ENCODE results near the gene CLEC2A. TPM values are rescaled to one million over a fixed set of nuclear protein-coding genes. Genes with fewer than 3 reads are reported as not detected.

Gene CLEC2A
- total RNA-seq, 1 experiment from 2014 or later: not detected

DNA sequence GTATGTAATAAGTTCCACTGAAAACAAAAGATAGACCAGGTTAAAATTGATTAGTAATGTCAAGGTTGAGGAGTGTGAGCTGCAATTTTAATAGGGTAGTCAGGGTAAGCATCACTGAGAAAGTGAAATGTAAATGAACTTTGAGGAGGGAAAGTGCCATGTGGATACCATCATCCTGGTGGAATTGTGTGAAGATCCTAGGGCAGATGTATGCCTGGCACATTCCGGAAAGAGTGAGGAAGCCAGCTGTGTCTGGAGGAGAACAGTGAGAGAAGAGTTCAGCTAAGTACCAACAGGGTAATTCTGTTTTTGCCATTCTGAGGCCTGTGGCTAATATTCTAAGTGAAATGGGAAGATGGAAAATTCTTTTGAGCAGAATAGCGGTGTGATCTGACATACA lies 2.9 kb upstream of the CLEC2A start:
- CTCF ChIA-PET: no interaction called here
- Histone ChIP-seq H3K27ac (ENCODE audit: low read length) (no peak overlapping the region), H3K27me3 (ENCODE audit: control insufficient read depth, insufficient read depth, low read length) (no peaks in the 10 kb centered on the region), H3K9me3 (ENCODE audit: control insufficient read depth, insufficient read depth, low read depth, low read length) (no peaks in the 10 kb centered on the region), H3K36me3 (ENCODE audit: control insufficient read depth, insufficient read depth, low read length) (no peaks in the 10 kb centered on the region), H3K4me1 (ENCODE audit: control insufficient read depth, insufficient read depth, low read length) (no peaks in the 10 kb centered on the region), H3K4me3 (ENCODE audit: low read depth in 2 of 2, low read length in 2 of 2) (no peak overlapping the region)
- POLR2A ChIA-PET: no interaction called here
- BruUV-seq (replicated peaks): no TSS peak
- no peak for ATAC-seq
- in situ Hi-C loops (cut with HindIII; ENCODE audit: low pct_unique_long_range_greater_than_20kb, low sequenced_read_pairs) (no loop called here), intact Hi-C loops (cut with micrococcal nuclease; ENCODE audit: unreplicated experiment) (no loop called here)
- TF ChIP-seq, protein P1, sequence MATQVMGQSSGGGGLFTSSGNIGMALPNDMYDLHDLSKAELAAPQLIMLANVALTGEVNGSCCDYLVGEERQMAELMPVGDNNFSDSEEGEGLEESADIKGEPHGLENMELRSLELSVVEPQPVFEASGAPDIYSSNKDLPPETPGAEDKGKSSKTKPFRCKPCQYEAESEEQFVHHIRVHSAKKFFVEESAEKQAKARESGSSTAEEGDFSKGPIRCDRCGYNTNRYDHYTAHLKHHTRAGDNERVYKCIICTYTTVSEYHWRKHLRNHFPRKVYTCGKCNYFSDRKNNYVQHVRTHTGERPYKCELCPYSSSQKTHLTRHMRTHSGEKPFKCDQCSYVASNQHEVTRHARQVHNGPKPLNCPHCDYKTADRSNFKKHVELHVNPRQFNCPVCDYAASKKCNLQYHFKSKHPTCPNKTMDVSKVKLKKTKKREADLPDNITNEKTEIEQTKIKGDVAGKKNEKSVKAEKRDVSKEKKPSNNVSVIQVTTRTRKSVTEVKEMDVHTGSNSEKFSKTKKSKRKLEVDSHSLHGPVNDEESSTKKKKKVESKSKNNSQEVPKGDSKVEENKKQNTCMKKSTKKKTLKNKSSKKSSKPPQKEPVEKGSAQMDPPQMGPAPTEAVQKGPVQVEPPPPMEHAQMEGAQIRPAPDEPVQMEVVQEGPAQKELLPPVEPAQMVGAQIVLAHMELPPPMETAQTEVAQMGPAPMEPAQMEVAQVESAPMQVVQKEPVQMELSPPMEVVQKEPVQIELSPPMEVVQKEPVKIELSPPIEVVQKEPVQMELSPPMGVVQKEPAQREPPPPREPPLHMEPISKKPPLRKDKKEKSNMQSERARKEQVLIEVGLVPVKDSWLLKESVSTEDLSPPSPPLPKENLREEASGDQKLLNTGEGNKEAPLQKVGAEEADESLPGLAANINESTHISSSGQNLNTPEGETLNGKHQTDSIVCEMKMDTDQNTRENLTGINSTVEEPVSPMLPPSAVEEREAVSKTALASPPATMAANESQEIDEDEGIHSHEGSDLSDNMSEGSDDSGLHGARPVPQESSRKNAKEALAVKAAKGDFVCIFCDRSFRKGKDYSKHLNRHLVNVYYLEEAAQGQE (IDR thresholded peaks at IDR 0.05; ENCODE audit: insufficient read depth in 1 of 2, low read depth in 2 of 2, low read length in 1 of 2): no peak
- TF ChIP-seq, protein P2, sequence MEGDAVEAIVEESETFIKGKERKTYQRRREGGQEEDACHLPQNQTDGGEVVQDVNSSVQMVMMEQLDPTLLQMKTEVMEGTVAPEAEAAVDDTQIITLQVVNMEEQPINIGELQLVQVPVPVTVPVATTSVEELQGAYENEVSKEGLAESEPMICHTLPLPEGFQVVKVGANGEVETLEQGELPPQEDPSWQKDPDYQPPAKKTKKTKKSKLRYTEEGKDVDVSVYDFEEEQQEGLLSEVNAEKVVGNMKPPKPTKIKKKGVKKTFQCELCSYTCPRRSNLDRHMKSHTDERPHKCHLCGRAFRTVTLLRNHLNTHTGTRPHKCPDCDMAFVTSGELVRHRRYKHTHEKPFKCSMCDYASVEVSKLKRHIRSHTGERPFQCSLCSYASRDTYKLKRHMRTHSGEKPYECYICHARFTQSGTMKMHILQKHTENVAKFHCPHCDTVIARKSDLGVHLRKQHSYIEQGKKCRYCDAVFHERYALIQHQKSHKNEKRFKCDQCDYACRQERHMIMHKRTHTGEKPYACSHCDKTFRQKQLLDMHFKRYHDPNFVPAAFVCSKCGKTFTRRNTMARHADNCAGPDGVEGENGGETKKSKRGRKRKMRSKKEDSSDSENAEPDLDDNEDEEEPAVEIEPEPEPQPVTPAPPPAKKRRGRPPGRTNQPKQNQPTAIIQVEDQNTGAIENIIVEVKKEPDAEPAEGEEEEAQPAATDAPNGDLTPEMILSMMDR (IDR thresholded peaks at IDR 0.05): no peak
- no peak for TF ChIP-seq TCF7L2 (IDR thresholded peaks at IDR 0.05; ENCODE audit: low read depth, low read length)
- no peak for TF ChIP-seq POLR2AphosphoS5 (IDR thresholded peaks at IDR 0.05; ENCODE audit: low read depth, low read length)
- no peak for TF ChIP-seq SIN3A (IDR thresholded peaks at IDR 0.05; ENCODE audit: borderline replicate concordance, insufficient read depth, low read depth, low read length)
- no peak for DNase-seq (ENCODE audit: low read depth, low spot score)

DNA sequence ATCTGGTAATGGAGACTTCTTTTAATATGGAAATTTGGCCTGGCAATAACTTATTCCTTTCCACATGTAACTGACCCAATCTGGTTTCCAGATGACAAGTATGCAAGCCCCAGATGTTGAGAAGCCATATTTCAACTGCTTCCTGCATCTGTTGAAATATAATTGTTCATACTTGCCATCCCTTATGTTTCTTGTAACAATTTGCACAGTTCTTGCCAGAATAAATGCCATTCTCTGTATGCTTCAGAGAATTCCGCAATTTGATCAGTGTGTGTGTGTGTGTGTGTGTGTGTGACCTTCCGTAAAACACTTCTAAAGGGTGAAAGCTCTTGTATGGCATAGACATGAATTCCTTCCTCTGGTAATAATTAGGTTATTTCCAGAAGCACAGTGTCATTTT lies 1.8 kb upstream of the CLEC2A start:
- Histone ChIP-seq H3K9me3 (ENCODE audit: control insufficient read depth, insufficient read depth, low read depth, low read length) (no peaks in the 10 kb centered on the region), H3K27ac (ENCODE audit: low read length) (no peak overlapping the region), H3K4me1 (ENCODE audit: control insufficient read depth, insufficient read depth, low read length) (no peaks in the 10 kb centered on the region), H3K36me3 (ENCODE audit: control insufficient read depth, insufficient read depth, low read length) (no peaks in the 10 kb centered on the region), H3K27me3 (ENCODE audit: control insufficient read depth, insufficient read depth, low read length) (no peaks in the 10 kb centered on the region), H3K4me3 (ENCODE audit: low read depth in 2 of 2, low read length in 2 of 2) (no peak overlapping the region)
- no TSS peak for BruUV-seq (replicated peaks)
- POLR2A ChIA-PET: no interaction called here
- TF ChIP-seq, protein P2 (IDR thresholded peaks at IDR 0.05): no peak
- TF ChIP-seq SIN3A (IDR thresholded peaks at IDR 0.05; ENCODE audit: borderline replicate concordance, insufficient read depth, low read depth, low read length): no peak
- TF ChIP-seq POLR2AphosphoS5 (IDR thresholded peaks at IDR 0.05; ENCODE audit: low read depth, low read length): no peak
- no peak for TF ChIP-seq TCF7L2 (IDR thresholded peaks at IDR 0.05; ENCODE audit: low read depth, low read length)
- TF ChIP-seq, protein P1 (IDR thresholded peaks at IDR 0.05; ENCODE audit: insufficient read depth in 1 of 2, low read depth in 2 of 2, low read length in 1 of 2): no peak
- intact Hi-C loops (cut with micrococcal nuclease; ENCODE audit: unreplicated experiment): no loop called here
- in situ Hi-C loops (cut with HindIII; ENCODE audit: low pct_unique_long_range_greater_than_20kb, low sequenced_read_pairs): no loop called here
- no peak for ATAC-seq
- CTCF ChIA-PET: no interaction called here
- DNase-seq (ENCODE audit: low read depth, low spot score): no peak
